Measurements from ENCODE around the gene TFAP2D. TPM values are rescaled to one million over a fixed set of nuclear protein-coding genes. Genes with fewer than 3 reads are reported as not detected.

TFAP2D gene
- total RNA-seq, 1 experiment from 2014 or later = not detected

DNA sequence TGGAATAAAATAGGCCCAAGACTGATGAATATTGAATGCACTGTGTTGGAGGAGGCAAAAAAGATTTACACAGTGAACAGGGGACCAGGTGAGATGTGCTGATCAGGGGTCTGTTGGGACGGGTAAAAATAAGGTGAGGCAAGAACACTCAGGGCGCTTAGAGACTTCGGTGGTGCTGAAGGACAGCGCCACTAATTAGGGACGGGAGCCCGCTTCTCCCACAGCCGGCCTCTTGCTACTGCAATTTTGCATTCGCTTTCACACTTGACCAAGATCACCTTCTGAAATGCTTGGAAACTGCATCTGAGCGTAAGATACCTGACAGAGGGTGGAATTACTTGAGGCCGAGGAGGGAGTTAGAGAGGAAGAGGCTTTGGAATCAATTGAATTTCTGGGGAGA lies 7.3 kb downstream of the TFAP2D start:
- DNase-seq (ENCODE audit: low spot score) = no peak

- no peak for DNase-seq (ENCODE audit: low spot score)
Observed at GRCh38 chr6:50721978-50722377, 8.7 kb downstream of the TFAP2D start.

GRCh38 chr6:50722829-50723554 lies 9.7 kb downstream of the TFAP2D start:
- DNase-seq (ENCODE audit: low spot score) = no peak

DNA sequence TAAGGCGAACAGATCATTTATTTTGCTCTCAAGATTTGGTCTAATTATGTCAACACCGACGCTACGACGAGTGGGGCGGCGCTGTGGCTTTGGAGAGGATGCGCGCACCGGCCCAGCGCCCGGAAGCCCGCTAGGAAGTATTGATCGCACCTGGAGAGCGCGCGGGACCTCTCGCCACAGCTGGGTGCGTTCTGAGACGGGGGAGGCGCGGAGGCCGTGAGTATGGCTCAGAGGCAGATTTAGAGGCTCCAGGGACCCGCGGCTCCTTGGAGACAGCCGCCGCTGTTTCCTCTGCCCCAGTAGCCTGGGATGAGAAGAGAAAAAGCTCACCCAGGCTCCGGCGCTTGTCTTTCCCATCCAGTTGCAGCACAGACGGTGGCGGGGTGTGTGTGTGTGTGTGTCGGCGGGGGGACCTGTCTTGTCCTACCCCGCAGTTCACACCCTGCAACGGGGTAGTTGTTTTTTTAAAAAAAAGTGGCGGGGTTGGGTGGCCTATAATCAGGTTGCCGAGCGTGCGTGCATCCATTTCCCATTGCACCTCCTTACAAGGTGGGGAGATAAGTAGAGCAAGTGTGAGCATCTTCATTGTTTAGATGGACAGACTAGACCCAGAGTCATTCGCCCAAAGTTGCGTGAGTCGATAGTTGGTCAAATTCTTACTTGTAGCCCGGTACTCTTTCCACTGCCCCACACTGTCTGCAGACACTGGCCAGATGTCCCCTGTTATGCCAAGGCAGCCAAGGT lies 11.2 kb downstream of the TFAP2D start:
- DNase-seq (ENCODE audit: low spot score) = no peak

DNA sequence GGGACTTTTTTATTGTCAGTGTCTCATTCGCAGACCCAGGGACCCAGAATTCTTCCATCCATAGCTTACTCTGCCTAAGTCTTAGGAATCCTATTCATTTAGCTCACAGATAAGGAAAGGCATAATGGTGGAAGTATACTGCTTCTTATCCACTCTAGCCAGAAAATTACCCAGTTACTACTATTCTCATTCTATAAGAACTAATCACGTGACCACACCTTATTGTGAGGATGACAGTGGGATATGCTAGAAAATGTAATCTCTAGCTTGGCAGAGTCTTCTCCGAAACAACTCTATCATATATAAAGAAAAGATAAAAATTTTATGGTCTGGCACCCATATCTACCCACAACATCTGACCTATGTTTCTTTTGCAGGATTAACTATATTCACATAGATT lies 21.2 kb downstream of the TFAP2D start:
- no peak for DNase-seq (ENCODE audit: low spot score)

DNA sequence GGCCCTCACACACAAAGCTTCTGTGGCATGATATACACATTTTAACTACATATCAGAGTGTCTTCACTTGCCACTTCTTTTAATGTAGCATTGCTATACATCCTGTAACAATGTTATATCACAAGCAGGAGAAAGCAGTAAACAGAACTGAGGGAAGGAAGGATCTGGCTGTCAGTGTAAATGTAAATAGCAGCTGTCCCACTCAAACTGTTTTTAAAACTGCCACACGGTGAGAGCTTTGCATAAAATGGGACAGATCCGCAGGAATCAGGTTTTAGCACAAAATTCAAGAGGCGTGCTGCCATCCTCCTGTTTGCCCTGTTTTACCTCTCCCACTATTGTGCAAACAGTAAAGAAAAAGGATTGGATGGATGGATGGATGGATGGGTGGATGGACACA lies 28.8 kb downstream of the TFAP2D start:
- DNase-seq (ENCODE audit: low spot score) = no peak

GRCh38 chr6:50744976-50745375 lies 31.6 kb downstream of the TFAP2D start:
- no peak for DNase-seq (ENCODE audit: low spot score)

- no peak for DNase-seq (ENCODE audit: low spot score)
Observed at GRCh38 chr6:50762798-50763197, 49.5 kb downstream of the TFAP2D start.

DNA sequence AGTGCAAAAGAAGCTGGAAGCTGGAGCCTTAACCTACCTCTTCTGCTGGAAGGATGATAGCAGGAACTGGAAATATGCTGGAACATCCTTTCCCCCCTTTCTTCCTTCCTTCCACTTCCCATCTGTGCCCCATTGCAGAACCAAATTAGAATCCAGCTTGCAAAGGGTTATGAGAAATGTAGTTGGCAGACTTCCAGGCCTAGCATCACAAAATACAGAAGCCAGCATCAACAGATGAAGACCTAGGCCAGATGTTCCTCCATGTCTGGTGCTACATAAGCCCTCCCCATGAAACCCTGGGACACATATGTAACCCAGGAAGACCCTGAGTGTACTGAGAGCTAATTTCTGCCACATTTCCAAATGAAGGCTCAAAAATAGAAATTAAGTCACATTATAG lies 65.4 kb downstream of the TFAP2D start:
- DNase-seq (ENCODE audit: low spot score) = no peak

GRCh38 chr6:50780382-50780781 lies 67.1 kb downstream of the TFAP2D start:
- DNase-seq (ENCODE audit: low spot score) = no peak

GRCh38 chr6:50785921-50786320 lies 72.6 kb downstream of the TFAP2D start:
- no peak for DNase-seq (ENCODE audit: low spot score)

DNA sequence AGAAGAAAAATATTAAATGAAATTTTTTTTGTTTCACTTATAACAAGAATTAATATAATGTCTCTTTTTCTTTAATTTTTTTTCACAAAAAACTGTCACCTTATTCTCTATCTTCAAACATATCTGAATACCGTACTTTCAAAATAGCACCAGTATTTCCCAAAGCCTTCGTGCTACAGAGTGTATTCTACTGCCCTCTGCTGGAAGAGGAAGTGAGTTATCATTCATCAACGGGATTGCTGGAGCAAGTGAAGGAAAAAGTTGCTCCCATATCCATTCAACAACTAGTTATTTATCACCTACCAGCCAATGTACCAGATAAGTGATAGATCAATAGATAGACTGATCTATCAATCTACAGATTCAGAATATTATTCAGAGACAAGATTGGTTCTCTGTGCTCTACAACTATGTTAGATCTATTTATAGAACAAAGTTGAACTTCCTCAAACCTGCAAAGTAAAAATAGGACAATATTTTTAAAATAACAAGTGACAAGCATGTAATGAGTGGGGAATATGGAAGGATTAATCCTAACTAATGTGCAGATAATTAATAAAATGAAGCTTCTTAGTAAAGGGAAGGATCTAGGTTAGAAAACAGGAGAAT lies 78.7 kb downstream of the TFAP2D start:
- DNase-seq (ENCODE audit: low spot score) = peak; percentile 56

DNA sequence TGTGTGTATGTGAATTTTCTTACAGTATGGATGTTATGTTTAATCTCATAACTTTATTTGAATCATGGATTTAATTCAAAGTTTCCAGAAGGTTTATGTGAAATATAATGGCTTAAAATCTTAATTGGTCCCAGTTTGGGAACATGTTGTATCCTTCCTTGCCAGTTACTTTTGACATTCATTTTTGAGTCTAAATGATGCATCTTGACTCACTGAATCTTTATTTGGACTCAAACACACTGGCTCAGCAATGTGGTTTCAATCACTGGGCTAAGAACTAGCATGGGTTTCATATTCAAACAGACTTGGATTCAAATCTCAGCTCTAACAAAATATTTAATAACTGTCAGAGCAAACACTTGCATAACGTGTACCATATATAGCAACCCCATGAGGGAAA lies 79.4 kb downstream of the TFAP2D start:
- no peak for DNase-seq (ENCODE audit: low spot score)

- no peak for DNase-seq (ENCODE audit: low spot score)
Observed at GRCh38 chr6:50795574-50795973, 82.2 kb downstream of the TFAP2D start.

- no peak for DNase-seq (ENCODE audit: low spot score)
Observed at GRCh38 chr6:50804283-50804682, 91.0 kb downstream of the TFAP2D start.

DNA sequence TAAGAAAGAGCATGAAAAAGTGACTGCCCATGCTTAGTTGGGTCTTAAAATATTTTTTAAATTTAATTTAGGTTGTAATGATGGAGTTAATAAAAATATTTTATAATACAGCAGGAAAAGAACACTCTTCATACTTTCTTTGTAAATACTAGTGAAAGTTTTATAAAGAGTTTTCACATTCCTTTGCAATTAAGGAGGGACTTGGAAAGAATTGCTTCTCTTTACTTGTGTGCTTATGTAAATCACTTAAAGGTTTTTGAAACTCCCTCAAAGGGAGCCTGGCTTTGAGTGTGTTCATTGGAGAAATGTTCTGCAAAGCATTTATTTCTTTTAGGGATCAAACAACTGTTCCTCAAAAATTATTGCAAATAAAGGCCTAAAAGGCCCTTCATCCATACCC lies 93.7 kb downstream of the TFAP2D start:
- DNase-seq (ENCODE audit: low spot score) = no peak

- peak; percentile 26 for DNase-seq (ENCODE audit: low spot score)
Observed at GRCh38 chr6:50815436-50816114, 102.2 kb downstream of the TFAP2D start.

GRCh38 chr6:50816115-50816675 lies 102.9 kb downstream of the TFAP2D start:
- peak; percentile 85 for DNase-seq (ENCODE audit: low spot score)

- DNase-seq (ENCODE audit: low spot score) = no peak
Observed at GRCh38 chr6:50816947-50817645, 103.8 kb downstream of the TFAP2D start.

DNA sequence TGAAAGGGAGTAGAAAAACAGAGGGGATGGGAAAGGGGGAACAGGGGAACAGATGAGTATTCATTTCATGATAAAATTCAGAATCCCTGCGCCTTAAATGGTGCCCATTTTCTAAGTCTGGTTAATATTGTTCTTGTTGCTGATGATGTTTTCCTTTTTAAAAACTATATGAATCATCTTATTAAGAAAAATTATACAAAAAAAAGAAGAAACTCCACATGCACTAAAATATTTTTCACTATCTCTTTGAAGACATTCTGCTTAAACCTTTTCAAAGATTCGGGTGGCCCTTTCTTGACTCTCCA lies 104.3 kb downstream of the TFAP2D start:
- DNase-seq (ENCODE audit: low spot score) = no peak

- DNase-seq (ENCODE audit: low spot score) = no peak
Observed at GRCh38 chr6:50818020-50818419, 104.7 kb downstream of the TFAP2D start.
